ENCODE results near the gene TGFBR3. TPM values are rescaled to one million over a fixed set of nuclear protein-coding genes. Genes with fewer than 3 reads are reported as not detected.

Gene TGFBR3
- total and polyA plus RNA-seq, 2 of the 8 experiments (the other 6 are each of a cell fraction or from before 2014, with no cell fraction given): 2.0 to 6.1 TPM

DNA sequence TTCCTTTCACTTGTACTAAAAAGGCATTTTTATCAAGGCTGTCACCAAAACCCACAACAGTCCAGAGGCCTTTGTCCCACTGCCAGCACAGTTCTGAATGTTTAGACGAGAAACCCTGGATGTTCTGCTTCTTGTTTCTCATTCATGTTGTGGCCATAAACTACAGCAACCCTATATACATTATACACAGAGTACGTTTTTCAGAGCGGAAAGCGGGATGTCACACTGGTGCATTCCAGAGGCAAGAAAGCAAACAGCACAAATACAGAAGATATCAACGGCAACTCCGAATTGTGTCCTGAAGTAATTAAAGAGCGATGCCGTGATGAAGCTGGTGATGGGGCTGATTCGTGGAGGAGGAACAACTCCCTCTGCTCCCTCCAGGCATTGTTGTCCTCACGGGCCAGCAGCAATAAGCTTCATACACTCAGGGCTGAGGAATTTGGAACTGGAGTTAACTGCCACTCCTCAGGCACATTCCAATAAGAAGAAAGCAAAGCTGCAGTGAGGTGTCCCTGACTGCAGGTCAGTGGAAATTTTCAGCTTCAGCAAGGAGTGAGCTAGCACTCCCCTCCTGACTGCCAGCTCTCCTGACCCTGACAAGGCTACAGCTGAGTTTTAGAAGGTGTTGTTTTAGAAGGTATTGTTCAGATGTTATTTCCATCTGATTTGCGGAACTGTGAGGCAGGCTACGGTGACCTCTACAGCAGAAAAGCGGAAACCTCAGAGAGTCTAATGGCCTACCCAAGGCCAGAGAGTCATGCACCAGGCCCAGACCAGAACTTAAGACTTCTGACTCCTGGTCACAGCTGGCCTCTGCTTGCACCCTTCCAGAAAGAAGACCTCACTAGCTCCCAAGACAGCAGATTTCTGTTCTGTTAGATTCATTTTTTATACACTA, 149.0 kb downstream of the TGFBR3 start:
- no peak for FAIRE-seq

More for the DNA sequence above, 149.0 kb downstream of the TGFBR3 start:
- no peak overlapping the region for H3K9ac ChIP-seq (replicated peaks in 1 of 4; ENCODE audit: extremely low read depth in 1 of 4, low read depth in 3 of 4, low read length in 3 of 4)
- no peak overlapping the region for H4K91ac ChIP-seq (replicated peaks; ENCODE audit: insufficient read length, low read length)
- H2BK120ac ChIP-seq (replicated peaks; ENCODE audit: low read depth, low read length): no peak overlapping the region
- H4K8ac ChIP-seq (ENCODE audit: extremely low read depth, insufficient read depth, low read length): no peak overlapping the region
- CTCF ChIA-PET (ENCODE audit: partially characterized antibody): interaction anchor here (1.0 to 1.1 kb wide), 3 partner anchors 10 to 180 kb away, joined by 3 to 5 read pairs (median 3); no protein-coding TSS in a partner anchor
- H3K23ac ChIP-seq (ENCODE audit: insufficient read length): no peak overlapping the region
- no peaks in the 10 kb centered on the region for H4K20me1 ChIP-seq (replicated peaks in 1 of 2; ENCODE audit: control insufficient read depth in 1 of 2, insufficient read depth in 2 of 2, low read length in 2 of 2)
- H2AFZ ChIP-seq (ENCODE audit: low read length): no peak overlapping the region
- H2AK5ac ChIP-seq (ENCODE audit: low read depth, low read length): no peak overlapping the region
- H3K36me3 ChIP-seq (ENCODE audit: control insufficient read depth in 2 of 4, insufficient read depth in 4 of 4, low read length in 3 of 4): no peaks in the 10 kb centered on the region
- H3K4me3 ChIP-seq (ENCODE audit: extremely low read depth in 1 of 4, insufficient read depth in 2 of 4, low read depth in 3 of 4, low read length in 4 of 4): no peak overlapping the region
- H2BK15ac ChIP-seq (ENCODE audit: low read length): peak overlapping the region; percentile 47; the same call in 1 of the 2 replicates
- H3K4ac ChIP-seq (replicated peaks; ENCODE audit: insufficient read length, low read depth, low read length): no peak overlapping the region
- POLR2A ChIA-PET (ENCODE audit: partially characterized antibody): interaction anchor here (1.1 kb wide), 1 partner anchor 10 kb away, joined by 3 read pairs; no protein-coding TSS in a partner anchor
- no peaks in the 10 kb centered on the region for H3K79me1 ChIP-seq (ENCODE audit: low read depth, low read length)
- H3K27ac ChIP-seq (ENCODE audit: low read depth, low read length): no peak overlapping the region
- H3K23me2 ChIP-seq (ENCODE audit: low read depth, low read length): no peaks in the 10 kb centered on the region
- H3K27me3 ChIP-seq (replicated peaks in 1 of 4; ENCODE audit: control insufficient read depth in 3 of 4, extremely low read depth in 1 of 4, insufficient read depth in 3 of 4, low read length in 3 of 4): no peaks in the 10 kb centered on the region
- peak overlapping the region; percentile 72; the same call in 1 of the 2 replicates for H2BK20ac ChIP-seq (ENCODE audit: low read length)
- TF ChIP-seq RAD21 (IDR thresholded peaks at IDR 0.05 in 1 of 2, conservative IDR thresholded peaks at IDR 0.05 in 1 of 2; ENCODE audit: low read depth in 2 of 2, low read length in 2 of 2): peak in 1 of 2 experiments; percentile 34; a peak in 3 of 4 replicates
- no peak for TF ChIP-seq GABPA (IDR thresholded peaks at IDR 0.05; ENCODE audit: borderline replicate concordance, insufficient read depth, low read length)
- H3K14ac ChIP-seq (ENCODE audit: insufficient read length): no peak overlapping the region
- H2BK5ac ChIP-seq (ENCODE audit: low read depth, low read length): no peak overlapping the region
- no peak overlapping the region for H3K4me2 ChIP-seq (ENCODE audit: insufficient read depth in 1 of 2, low read depth in 2 of 2, low read length in 2 of 2)
- no peak overlapping the region for H4K5ac ChIP-seq (ENCODE audit: insufficient read length, low read depth, low read length)
- H3K18ac ChIP-seq (ENCODE audit: extremely low read depth, low read length): no peak overlapping the region; the same call in 1 of the 2 replicates
- WGBS, 2 experiments (ENCODE audit: extremely low coverage in 1 of 2, insufficient coverage in 1 of 2, insufficient read length in 1 of 2, insufficient replicate concordance in 2 of 2, low coverage in 1 of 2, low lambda C conversion rate in 2 of 2, missing lambda C conversion rate in 1 of 2): 81% methylated on average over 13 of the region's 13 CpGs; no CpG with 5 or more reads in 1 of the 2 experiments
- H3K9me3 ChIP-seq (ENCODE audit: insufficient read depth in 2 of 2, low read depth in 1 of 2, low read length in 1 of 2): no peaks in the 10 kb centered on the region
- peak in 1 of 2 experiments; percentile 29 for DNase-seq (ENCODE audit: low read depth in 1 of 2, low spot score in 2 of 2)
- H3K56ac ChIP-seq (replicated peaks; ENCODE audit: insufficient read length, low read depth, low read length): no peak overlapping the region
- H3K79me2 ChIP-seq (ENCODE audit: control insufficient read depth in 1 of 2, insufficient read depth in 2 of 2, low read length in 2 of 2): no peaks in the 10 kb centered on the region
- no peaks in the 10 kb centered on the region for H3K4me1 ChIP-seq (replicated peaks in 1 of 4; ENCODE audit: control insufficient read depth in 3 of 4, insufficient read depth in 4 of 4, low read length in 3 of 4)
- no peak overlapping the region for H2BK12ac ChIP-seq (ENCODE audit: low read depth, low read length)

Measured in H1 (cell line).